Breast epithelium (tissue), 4 donors: ENCODE data around the gene DDX21. TPM values are rescaled to one million over a fixed set of nuclear protein-coding genes. Genes with fewer than 3 reads are reported as not detected.

Experiments
- DNase-seq, 2 donors: peaks; one replicate each; pipeline ENCODE4 v3.0.0-alpha.2; 2019; ENCODE audit warnings: low spot score in 2 of 2
- H3K27ac ChIP-seq, 2 donors: fragments of 200-600 bp; sonication (generic) in 1 of 2; one replicate each; pipeline ENCODE4 v1.5.1; 2016 to 2019; ENCODE audit warnings: mild to moderate bottlenecking in 1 of 2
- H3K27me3 ChIP-seq, 2 donors: fragments of 200-600 bp; sonication (generic) in 1 of 2; one replicate each; pipeline versions ENCODE4 v1.5.1 to v1.6.0; 2017 to 2019; ENCODE audit warnings: control low read depth in 1 of 2, mild to moderate bottlenecking in 1 of 2
- H3K36me3 ChIP-seq: fragments of 200-600 bp; one replicate; pipeline ENCODE4 v1.5.1; 2019
- H3K4me1 ChIP-seq, 2 donors: fragments of 200-600 bp; sonication (generic); one replicate each; pipeline ENCODE4 v1.5.1; 2016 to 2019; ENCODE audit warnings: control low read depth in 1 of 2
- H3K4me3 ChIP-seq, 3 donors: fragments of 200-600 bp; sonication (generic); 1 replicate in 2 of 3; 2 replicates in 1 of 3; pipeline ENCODE4 v1.5.1; 2016 to 2019; ENCODE audit warnings: mild to moderate bottlenecking in 3 of 3, moderate library complexity in 2 of 3
- H3K9me3 ChIP-seq, 2 donors: fragments of 200-600 bp; sonication (generic) in 1 of 2; one replicate each; pipeline ENCODE4 v1.5.1; 2016 to 2019; ENCODE audit warnings: control low read depth in 1 of 2
- POLR2A ChIP-seq: fragments of 450-650 bp; IDR thresholded peaks from one replicate; pipeline ENCODE4 v1.6.1; 2016; ENCODE audit warnings: antibody characterized with exemption, mild to moderate bottlenecking, moderate library complexity
- POLR2AphosphoS5 ChIP-seq, 3 donors: sonication (generic); formaldehyde crosslinking; IDR thresholded peaks; one replicate each; pipeline ENCODE4 v1.6.1; 2017; ENCODE audit warnings: antibody characterized with exemption in 3 of 3
- intact Hi-C: fragments of 100-400 bp; cut with DNase I; formaldehyde crosslinking; loops from one replicate; pipeline ENCODE4 v1.15.1; 2023; ENCODE audit warnings: low total_unique reads
- total RNA-seq, 3 donors: library from RNA; depleted of rRNA; stranded (reverse); fragments of >200 nt; gene quantifications; one replicate each; pipeline ENCODE4 v1.1.0, GENCODE V29; 2016
- TF ChIP-seq, protein P1 (sequence below), 3 donors: fragments of 450-650 bp; IDR thresholded peaks; one replicate each; pipeline ENCODE4 v1.5.1; 2016 to 2017; ENCODE audit warnings: antibody characterized with exemption in 3 of 3, mild to moderate bottlenecking in 3 of 3, moderate library complexity in 3 of 3

The DDX21 gene
- total RNA-seq, 3 donors from 2014 or later: 52.6 to 83.9 (median 66.7) TPM

DNA sequence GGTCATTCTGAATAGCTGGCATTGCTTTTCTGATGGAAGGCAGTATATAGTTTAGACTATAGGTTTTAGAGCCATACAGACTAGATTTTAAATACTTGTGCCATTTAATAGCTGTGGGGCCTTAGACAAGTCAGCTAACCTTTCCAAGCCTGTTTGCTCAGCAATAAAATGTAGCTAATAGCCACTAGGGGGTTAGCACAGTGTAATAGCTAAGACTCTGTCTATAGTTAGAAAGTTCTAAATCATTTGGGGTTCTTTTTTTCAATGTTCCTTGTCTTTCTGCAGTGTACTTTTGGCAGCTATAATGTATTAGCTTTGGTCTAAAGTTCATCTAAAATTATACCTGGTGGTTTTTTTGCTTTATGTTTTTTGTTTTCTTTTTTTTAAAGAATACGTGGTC lies 25.1 kb downstream of the DDX21 start:
- intact Hi-C loops: no loop called here
- Histone ChIP-seq H3K4me3 (no peak overlapping the region), H3K27ac (no peak overlapping the region), H3K9me3 (no peaks in the 10 kb centered on the region), H3K27me3 (no peaks in the 10 kb centered on the region), H3K36me3 (no peaks in the 10 kb centered on the region), H3K4me1 (no peaks in the 10 kb centered on the region)
- TF ChIP-seq, protein P1, sequence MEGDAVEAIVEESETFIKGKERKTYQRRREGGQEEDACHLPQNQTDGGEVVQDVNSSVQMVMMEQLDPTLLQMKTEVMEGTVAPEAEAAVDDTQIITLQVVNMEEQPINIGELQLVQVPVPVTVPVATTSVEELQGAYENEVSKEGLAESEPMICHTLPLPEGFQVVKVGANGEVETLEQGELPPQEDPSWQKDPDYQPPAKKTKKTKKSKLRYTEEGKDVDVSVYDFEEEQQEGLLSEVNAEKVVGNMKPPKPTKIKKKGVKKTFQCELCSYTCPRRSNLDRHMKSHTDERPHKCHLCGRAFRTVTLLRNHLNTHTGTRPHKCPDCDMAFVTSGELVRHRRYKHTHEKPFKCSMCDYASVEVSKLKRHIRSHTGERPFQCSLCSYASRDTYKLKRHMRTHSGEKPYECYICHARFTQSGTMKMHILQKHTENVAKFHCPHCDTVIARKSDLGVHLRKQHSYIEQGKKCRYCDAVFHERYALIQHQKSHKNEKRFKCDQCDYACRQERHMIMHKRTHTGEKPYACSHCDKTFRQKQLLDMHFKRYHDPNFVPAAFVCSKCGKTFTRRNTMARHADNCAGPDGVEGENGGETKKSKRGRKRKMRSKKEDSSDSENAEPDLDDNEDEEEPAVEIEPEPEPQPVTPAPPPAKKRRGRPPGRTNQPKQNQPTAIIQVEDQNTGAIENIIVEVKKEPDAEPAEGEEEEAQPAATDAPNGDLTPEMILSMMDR (IDR thresholded peaks at IDR 0.05): peak in 1 of 3 donors; percentile 14
- no peak for TF ChIP-seq POLR2A
- no peak for TF ChIP-seq POLR2AphosphoS5 (IDR thresholded peaks at IDR 0.05)
- DNase-seq: no peak

- Histone ChIP-seq H3K36me3 (no peaks in the 10 kb centered on the region), H3K9me3 (no peaks in the 10 kb centered on the region), H3K4me1 (peaks cover 0 to 3% of the 10 kb centered on the region in 2 donors), H3K27ac (no peak overlapping the region), H3K4me3 (no peak overlapping the region), H3K27me3 (no peaks in the 10 kb centered on the region)
- TF ChIP-seq POLR2A (no peak), POLR2AphosphoS5 (IDR thresholded peaks at IDR 0.05) (no peak)
- TF ChIP-seq, protein P1 (IDR thresholded peaks at IDR 0.05): no peak
- intact Hi-C loops: no loop called here
- no peak for DNase-seq
These were observed 26.4 kb downstream of the DDX21 start for GRCh38 chr10:68982389-68982788.

- intact Hi-C loops: no loop called here
- no peaks in the 10 kb centered on the region for H3K9me3 ChIP-seq
These were observed 31.6 kb downstream of the DDX21 start for GRCh38 chr10:68987611-68988010.

DNA sequence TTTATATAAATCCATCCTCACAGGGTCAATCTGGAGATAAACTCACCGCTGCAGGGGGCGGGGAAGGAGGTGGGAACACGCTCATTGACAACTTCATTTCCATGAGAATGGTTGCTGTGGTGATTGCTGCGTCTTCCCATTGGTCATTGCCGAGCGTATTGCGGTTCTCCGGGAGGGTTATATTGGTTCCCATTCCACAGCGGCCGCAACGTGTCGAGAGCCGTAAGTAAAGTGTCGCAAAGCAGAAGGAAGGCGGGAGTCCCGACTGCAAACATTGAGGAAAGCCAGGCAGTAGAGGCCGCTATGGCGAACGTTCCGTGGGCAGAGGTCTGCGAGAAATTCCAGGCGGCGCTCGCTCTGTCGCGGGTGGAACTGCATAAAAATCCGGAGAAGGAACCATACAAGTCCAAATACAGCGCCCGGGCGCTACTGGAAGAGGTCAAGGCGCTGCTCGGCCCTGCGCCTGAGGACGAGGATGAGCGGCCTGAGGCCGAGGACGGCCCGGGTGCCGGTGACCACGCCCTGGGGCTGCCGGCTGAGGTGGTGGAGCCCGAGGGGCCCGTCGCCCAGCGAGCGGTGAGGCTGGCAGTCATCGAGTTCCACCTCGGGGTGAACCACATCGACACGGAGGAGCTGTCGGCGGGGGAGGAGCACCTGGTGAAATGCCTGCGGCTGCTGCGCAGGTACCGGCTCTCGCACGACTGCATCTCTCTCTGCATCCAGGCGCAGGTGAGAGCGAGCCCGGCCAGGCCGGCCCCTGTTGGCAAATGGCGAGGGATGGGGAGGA lies 32.8 kb downstream of the DDX21 start, which contains the start of gene KIFBP:
Gene KIFBP (plus strand): TSS at position 274 of the 787 bp plus-strand sequence. CDS start 30 bp downstream, at position 304.
- Histone ChIP-seq H3K4me1 (peaks cover 0 to 21% of the 10 kb centered on the region in 2 donors), H3K9me3 (no peaks in the 10 kb centered on the region), H3K36me3 (no peaks in the 10 kb centered on the region), H3K4me3 (peak within 1 kb of the TSS; percentile 81 to 97 (median 97)), H3K27me3 (no peaks in the 10 kb centered on the region), H3K27ac (peak within 1 kb of the TSS; percentile 87 to 93)
- DNase-seq: peak; percentile 90 to 95
- intact Hi-C loops: no loop called here
- TF ChIP-seq POLR2AphosphoS5 (IDR thresholded peaks at IDR 0.05): peak; percentile 73 to 81 (median 80)
- peak; percentile 43 for TF ChIP-seq POLR2A
- TF ChIP-seq, protein P1 (IDR thresholded peaks at IDR 0.05): peak in 2 of 3 donors; percentile 14 to 30

More at GRCh38 chr10:68987611-68988010, 31.6 kb downstream of the DDX21 start:
- TF ChIP-seq POLR2A (no peak), POLR2AphosphoS5 (IDR thresholded peaks at IDR 0.05) (no peak)
- TF ChIP-seq, protein P1 (IDR thresholded peaks at IDR 0.05): no peak
- H3K27ac ChIP-seq: no peak overlapping the region
- no peaks in the 10 kb centered on the region for H3K36me3 ChIP-seq
- H3K4me1 ChIP-seq: peaks cover 0 to 16% of the 10 kb centered on the region in 2 donors
- H3K27me3 ChIP-seq: no peaks in the 10 kb centered on the region
- peak overlapping the region in 1 of 3 donors; percentile 97 for H3K4me3 ChIP-seq
- DNase-seq: no peak
